K562 (cell line): Measurements from ENCODE around the gene KLRK1. TPM values are rescaled to one million over a fixed set of nuclear protein-coding genes. Genes with fewer than 3 reads are reported as not detected.

Experiments used
- ARID2 ChIP-seq: fragments of 450-650 bp; IDR thresholded peaks from 2 replicates; pipeline ENCODE4 v1.6.1; 2017; ENCODE audit warnings: antibody characterized with exemption, mild to moderate bottlenecking
- BRCA1 ChIP-seq, 2 experiments: fragments of 450-650 bp in 1 of 2; sonication (generic) in 1 of 2; formaldehyde crosslinking in 1 of 2; IDR thresholded peaks; 2 replicates each; pipeline versions ENCODE4 v1.5.0 to v1.6.1; 2017 to 2020; ENCODE audit warnings: mild to moderate bottlenecking in 1 of 2, missing genetic modification reagents in 1 of 2
- DDX20 ChIP-seq: fragments of 450-650 bp; IDR thresholded peaks from 2 replicates; pipeline ENCODE4 v1.6.1; 2016; ENCODE audit warnings: missing genetic modification characterization, low read depth, mild to moderate bottlenecking, missing compliant biosample characterization, moderate library complexity
- FOXA1 ChIP-seq: fragments of 450-650 bp; IDR thresholded peaks from 2 replicates; pipeline ENCODE4 v1.6.1; 2016; ENCODE audit warnings: mild to moderate bottlenecking, borderline replicate concordance
- GATA2 ChIP-seq: sonication (generic); formaldehyde crosslinking; IDR thresholded peaks from 2 replicates; pipeline ENCODE4 v1.4.0; 2020; ENCODE audit warnings: mild to moderate bottlenecking, missing genetic modification reagents
- MYBL2 ChIP-seq, 2 experiments: fragments of 450-650 bp in 1 of 2; sonication (generic) in 1 of 2; formaldehyde crosslinking in 1 of 2; IDR thresholded peaks; 2 replicates each; pipeline versions ENCODE4 v1.6.1 to v1.8.1; 2017 to 2022; ENCODE audit warnings: borderline replicate concordance in 1 of 2, inconsistent platforms in 1 of 2, low read depth in 1 of 2, mild to moderate bottlenecking in 1 of 2, missing genetic modification reagents in 1 of 2, moderate library complexity in 1 of 2
- SPI1 ChIP-seq: IDR thresholded peaks from 2 replicates; pipeline ENCODE4 v1.6.1; 2011; ENCODE audit warnings: low read depth, low read length, control low read depth, borderline replicate concordance
- TCFL5 ChIP-seq: fragments of 250-450 bp; sonication (Bioruptor Pico); conservative IDR thresholded peaks from 2 replicates; pipeline ENCODE4 v1.6.1; 2021; ENCODE audit warnings: mild to moderate bottlenecking, moderate library complexity, matching md5 sums
- ZBTB7A ChIP-seq: IDR thresholded peaks from 2 replicates; pipeline ENCODE4 v1.6.1; 2011; ENCODE audit warnings: low read depth, mild to moderate bottlenecking, low read length, moderate library complexity, borderline replicate concordance; ENCODE audit not compliant: control insufficient read depth
- ZNF277 ChIP-seq: fragments of 250-450 bp; sonication (Bioruptor Pico); IDR thresholded peaks from 2 replicates; pipeline ENCODE4 v1.8.0; 2022; ENCODE audit warnings: inconsistent platforms, mild to moderate bottlenecking, moderate library complexity, borderline replicate concordance
- polyA plus RNA-seq, 8 experiments: library from polyadenylated mRNA; depleted of rRNA in 4 of 8; stranded (reverse) in 5 of 8; unstranded in 3 of 8; fragments of >200 nt; fragmentation: Nextera tagmentation in 2 of 8; fragmentation: Illumina TruSeq in 1 of 8; extraction: Ambion mirVana in 2 of 8; extraction: Trizol in 1 of 8; gene quantifications; 2 replicates each; pipeline versions ENCODE4 v1.2.1 to v1.2.3, GENCODE V29; 2011 to 2014; ENCODE audit warnings: inconsistent platforms in 1 of 8, missing spikeins in 1 of 8
- total RNA-seq, 7 experiments: library from RNA; depleted of rRNA in 6 of 7; stranded (reverse); fragments of >200 nt in 6 of 7; fragmentation: Illumina TruSeq in 2 of 7; extraction: Trizol in 2 of 7; gene quantifications; 2 replicates each; pipeline versions ENCODE4 v1.2.1 to v1.2.3, GENCODE V29; 2011 to 2021; ENCODE audit warnings: low replicate concordance in 1 of 7

The KLRK1 gene
- total and polyA plus RNA-seq, 9 of the 15 experiments (the other 6 are each of a cell fraction or from before 2014, with no cell fraction given) = 0.03 to 0.09 (median 0.06) TPM; not detected in 3

GRCh38 chr12:10362828-10363657 lies 26.8 kb downstream of the KLRK1 start (continued):
- TF ChIP-seq DDX20 (no peak), ARID2 (no peak), ZNF277 (CRISPR knock-in tag) (no peak), FOXA1 (no peak), BRCA1 (IDR thresholded peaks at IDR 0.05) (no peak), BRCA1 (CRISPR knock-in tag; IDR thresholded peaks at IDR 0.05) (no peak), TCFL5 (CRISPR knock-in tag) (no peak), GATA2 (CRISPR knock-in tag) (peak; percentile 78; the same call in 1 of the 2 replicates), SPI1 (no peak), MYBL2 (IDR thresholded peaks at IDR 0.05; ENCODE audit: low read depth) (peak; percentile 48; the same call in 1 of the 2 replicates), MYBL2 (CRISPR knock-in tag; IDR thresholded peaks at IDR 0.05; ENCODE audit: borderline replicate concordance) (no peak), ZBTB7A (peak; percentile 61)
- TF ChIP-seq, all 486 proteins: peak for 65
